Activated CD4-positive, alpha-beta T cell treated with anti-CD3 and anti-CD28 coated beads for 36 hours (primary cell): ENCODE data around the gene ENAH. TPM values are rescaled to one million over a fixed set of nuclear protein-coding genes. Genes with fewer than 3 reads are reported as not detected.

Experiments
- ATAC-seq: fragments of 200-7000 bp; cut with Tn5 transposase; one replicate; pipeline ENCODE4 v1.10.0; 2021; ENCODE audit warnings: mild to moderate bottlenecking, moderate library complexity
- CTCF ChIA-PET: fragments of 350-600 bp; sonication (Branson Sonifier 250); formaldehyde crosslinking; loops from one replicate; lab custom pipeline; 2021; ENCODE audit warnings: antibody characterized with exemption; lab: Charles Lee
- POLR2A ChIA-PET: fragments of 350-600 bp; sonication (Branson Sonifier 250); formaldehyde crosslinking; loops from one replicate; lab custom pipeline; 2021; ENCODE audit warnings: antibody characterized with exemption, inconsistent platforms; lab: Charles Lee
- DNase-seq: peaks from one replicate; pipeline ENCODE4 v3.0.0-alpha.2; 2020
- H3K27ac Mint-ChIP-seq: one replicate; pipeline ENCODE4 v1.8.0; 2021; ENCODE audit warnings: mixed read lengths
- H3K27me3 Mint-ChIP-seq: one replicate; pipeline ENCODE4 v1.8.0; 2021; ENCODE audit warnings: mixed read lengths
- H3K36me3 Mint-ChIP-seq: one replicate; pipeline ENCODE4 v1.8.0; 2021; ENCODE audit warnings: low read depth, mixed read lengths
- H3K4me1 Mint-ChIP-seq: one replicate; pipeline ENCODE4 v1.8.0; 2021; ENCODE audit warnings: mixed read lengths
- H3K4me3 Mint-ChIP-seq: one replicate; pipeline ENCODE4 v1.8.0; 2021; ENCODE audit warnings: mild to moderate bottlenecking, moderate library complexity, mixed read lengths
- H3K9me3 Mint-ChIP-seq: one replicate; pipeline ENCODE4 v1.8.0; 2021; ENCODE audit warnings: low read depth, mixed read lengths
- intact Hi-C, 2 experiments: fragments of 100-400 bp; cut with DNase I in 1 of 2; cut with micrococcal nuclease in 1 of 2; formaldehyde crosslinking; loops; one replicate each; pipeline versions ENCODE4 v1.14.2 to v1.15.1; 2022 to 2024; cut with DNase I, micrococcal nuclease
- total RNA-seq, 2 experiments: library from RNA; stranded (reverse); gene quantifications; one replicate each; pipeline ENCODE4 v1.2.3, GENCODE V29; 2021

ENAH gene
- total RNA-seq, 2 experiments from 2014 or later: 0.62 to 0.81 TPM

GRCh38 chr1:225554216-225554812, 98.6 kb downstream of the ENAH start:
- Mint-ChIP-seq H3K36me3 (no peaks in the 10 kb centered on the region), H3K27ac (no peak overlapping the region), H3K27me3 (no peaks in the 10 kb centered on the region), H3K4me1 (no peaks in the 10 kb centered on the region), H3K4me3 (no peak overlapping the region), H3K9me3 (no peaks in the 10 kb centered on the region)
- POLR2A ChIA-PET: no interaction called here
- intact Hi-C loops: loop anchor here (1.0 to 2.0 kb wide), 5 partner anchors 79 to 422 kb away; no protein-coding TSS in a partner anchor
- CTCF ChIA-PET: interaction anchor here (0.6 to 2.4 kb wide), 4 partner anchors 10 to 316 kb away, joined by 3 to 6 read pairs (median 3); no protein-coding TSS in a partner anchor
- ATAC-seq: no peak
- DNase-seq: no peak

GRCh38 chr1:225549821-225550220, 103.1 kb downstream of the ENAH start:
- CTCF ChIA-PET: interaction anchor here (0.7 to 1.7 kb wide), 2 partner anchors 13 to 152 kb away, joined by 3 to 4 read pairs; no protein-coding TSS in a partner anchor
- H3K9me3 Mint-ChIP-seq: no peaks in the 10 kb centered on the region

GRCh38 chr1:225548140-225548857, 104.6 kb downstream of the ENAH start:
- Mint-ChIP-seq H3K27ac (no peak overlapping the region), H3K36me3 (no peaks in the 10 kb centered on the region), H3K4me1 (peaks cover 4% of the 10 kb centered on the region), H3K9me3 (no peaks in the 10 kb centered on the region), H3K4me3 (no peak overlapping the region), H3K27me3 (no peaks in the 10 kb centered on the region)
- POLR2A ChIA-PET: no interaction called here
- ATAC-seq (no peak), DNase-seq (no peak)
- intact Hi-C loops: no loop called here
- CTCF ChIA-PET: interaction anchor here (0.6 to 1.2 kb wide), 3 partner anchors 9 to 74 kb away, joined by 3 to 4 read pairs (median 4); no protein-coding TSS in a partner anchor

More at GRCh38 chr1:225549821-225550220, 103.1 kb downstream of the ENAH start:
- DNase-seq (no peak), ATAC-seq (no peak)
- H3K36me3 Mint-ChIP-seq: no peaks in the 10 kb centered on the region
- H3K27ac Mint-ChIP-seq: no peak overlapping the region
- peaks cover 4% of the 10 kb centered on the region for H3K4me1 Mint-ChIP-seq
- H3K27me3 Mint-ChIP-seq: no peaks in the 10 kb centered on the region
- POLR2A ChIA-PET: no interaction called here
- intact Hi-C loops: no loop called here
- no peak overlapping the region for H3K4me3 Mint-ChIP-seq

- Mint-ChIP-seq H3K36me3 (no peaks in the 10 kb centered on the region), H3K4me3 (no peak overlapping the region), H3K27ac (no peak overlapping the region), H3K27me3 (no peaks in the 10 kb centered on the region), H3K4me1 (peaks cover 4% of the 10 kb centered on the region), H3K9me3 (no peaks in the 10 kb centered on the region)
- ATAC-seq: no peak
- DNase-seq: no peak
- intact Hi-C loops: no loop called here
- ChIA-PET POLR2A (interaction anchor here (0.7 kb wide), 1 partner anchor 73 kb away, joined by 3 read pairs; no protein-coding TSS in a partner anchor), CTCF (interaction anchor here (0.6 to 1.6 kb wide), 4 partner anchors 15 to 109 kb away, joined by 3 to 7 read pairs (median 4); no protein-coding TSS in a partner anchor)
Observed at GRCh38 chr1:225545649-225546048, 107.3 kb downstream of the ENAH start.

GRCh38 chr1:225544924-225545323, 108.0 kb downstream of the ENAH start:
- ChIA-PET CTCF (interaction anchor here (1.2 to 1.6 kb wide), 3 partner anchors 9 to 70 kb away, joined by 3 to 7 read pairs (median 3); no protein-coding TSS in a partner anchor), POLR2A (interaction anchor here (0.7 kb wide), 1 partner anchor 72 kb away, joined by 3 read pairs; no protein-coding TSS in a partner anchor)
- H3K4me1 Mint-ChIP-seq: peaks cover 4% of the 10 kb centered on the region
- H3K4me3 Mint-ChIP-seq: no peak overlapping the region
- H3K27ac Mint-ChIP-seq: no peak overlapping the region
- no peaks in the 10 kb centered on the region for H3K9me3 Mint-ChIP-seq
- H3K36me3 Mint-ChIP-seq: no peaks in the 10 kb centered on the region
- DNase-seq (no peak), ATAC-seq (no peak)
- no peaks in the 10 kb centered on the region for H3K27me3 Mint-ChIP-seq
- intact Hi-C loops: no loop called here

- Mint-ChIP-seq H3K9me3 (no peaks in the 10 kb centered on the region), H3K4me1 (peaks cover 4% of the 10 kb centered on the region), H3K27me3 (peaks cover 3% of the 10 kb centered on the region), H3K36me3 (no peaks in the 10 kb centered on the region), H3K4me3 (no peak overlapping the region), H3K27ac (no peak overlapping the region)
- intact Hi-C loops: no loop called here
- CTCF ChIA-PET: interaction anchor here (1.2 kb wide), 2 partner anchors 10 to 34 kb away, joined by 3 read pairs; no protein-coding TSS in a partner anchor
- POLR2A ChIA-PET: no interaction called here
- no peak for DNase-seq
- ATAC-seq: no peak
Observed at GRCh38 chr1:225544263-225544662, 108.7 kb downstream of the ENAH start.

- Mint-ChIP-seq H3K27ac (no peak overlapping the region), H3K4me1 (peaks cover 4% of the 10 kb centered on the region), H3K9me3 (no peaks in the 10 kb centered on the region), H3K4me3 (no peak overlapping the region), H3K27me3 (peaks cover 5% of the 10 kb centered on the region), H3K36me3 (no peaks in the 10 kb centered on the region)
- CTCF ChIA-PET: no interaction called here
- POLR2A ChIA-PET: no interaction called here
- DNase-seq (no peak), ATAC-seq (no peak)
- intact Hi-C loops: no loop called here
Observed at GRCh38 chr1:225543350-225543749, 109.6 kb downstream of the ENAH start.

GRCh38 chr1:225541383-225541782, 111.5 kb downstream of the ENAH start:
- DNase-seq (no peak), ATAC-seq (no peak)
- H3K36me3 Mint-ChIP-seq: no peaks in the 10 kb centered on the region
- no peaks in the 10 kb centered on the region for H3K9me3 Mint-ChIP-seq
- no peaks in the 10 kb centered on the region for H3K4me1 Mint-ChIP-seq
- peaks cover 5% of the 10 kb centered on the region for H3K27me3 Mint-ChIP-seq
- H3K4me3 Mint-ChIP-seq: no peak overlapping the region
- ChIA-PET CTCF (no interaction called here), POLR2A (no interaction called here)
- intact Hi-C loops: no loop called here
- no peak overlapping the region for H3K27ac Mint-ChIP-seq

GRCh38 chr1:225539575-225539974, 113.3 kb downstream of the ENAH start:
- no peak for ATAC-seq
- DNase-seq: no peak
- ChIA-PET CTCF (no interaction called here), POLR2A (no interaction called here)
- H3K4me3 Mint-ChIP-seq: no peak overlapping the region
- no peaks in the 10 kb centered on the region for H3K36me3 Mint-ChIP-seq
- intact Hi-C loops: no loop called here
- peaks cover 5% of the 10 kb centered on the region for H3K27me3 Mint-ChIP-seq
- no peaks in the 10 kb centered on the region for H3K9me3 Mint-ChIP-seq
- H3K27ac Mint-ChIP-seq: no peak overlapping the region
- no peaks in the 10 kb centered on the region for H3K4me1 Mint-ChIP-seq

GRCh38 chr1:225539069-225539468, 113.9 kb downstream of the ENAH start:
- Mint-ChIP-seq H3K4me1 (no peaks in the 10 kb centered on the region), H3K4me3 (no peak overlapping the region), H3K27ac (no peak overlapping the region), H3K36me3 (no peaks in the 10 kb centered on the region), H3K9me3 (no peaks in the 10 kb centered on the region), H3K27me3 (peaks cover 5% of the 10 kb centered on the region)
- DNase-seq (no peak), ATAC-seq (no peak)
- CTCF ChIA-PET: interaction anchor here (1.2 kb wide), 1 partner anchor 8 kb away, joined by 5 read pairs; no protein-coding TSS in a partner anchor
- intact Hi-C loops: no loop called here
- POLR2A ChIA-PET: no interaction called here

GRCh38 chr1:225537554-225538251, 115.2 kb downstream of the ENAH start:
- no peak for DNase-seq
- ATAC-seq: no peak
- intact Hi-C loops: no loop called here
- H3K27ac Mint-ChIP-seq: no peak overlapping the region
- ChIA-PET POLR2A (no interaction called here), CTCF (no interaction called here)
- peaks cover 8% of the 10 kb centered on the region for H3K27me3 Mint-ChIP-seq
- H3K4me3 Mint-ChIP-seq: no peak overlapping the region
- H3K36me3 Mint-ChIP-seq: no peaks in the 10 kb centered on the region
- no peaks in the 10 kb centered on the region for H3K9me3 Mint-ChIP-seq
- no peaks in the 10 kb centered on the region for H3K4me1 Mint-ChIP-seq
